ENCODE measurements around the gene UBQLN4.

DNA sequence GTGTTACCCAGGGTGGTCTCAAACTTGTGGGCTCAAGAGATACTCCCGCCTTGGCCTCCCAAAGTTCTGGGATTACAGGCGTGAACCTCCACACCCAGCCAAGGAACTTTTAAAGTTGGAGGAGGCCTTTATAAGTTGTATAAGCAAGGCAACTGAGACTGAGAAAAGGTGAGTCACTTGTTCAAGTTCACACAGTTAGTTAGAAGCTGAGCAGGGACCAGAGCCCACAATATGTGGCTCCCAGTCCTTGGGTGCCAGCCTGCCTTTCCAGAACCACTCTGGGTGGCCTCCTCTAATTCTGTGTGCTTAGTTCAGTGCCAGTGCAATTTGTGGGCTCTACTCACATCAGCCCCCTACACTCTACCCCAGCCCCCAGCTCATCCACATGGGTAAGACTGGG is 11.0 kb upstream of the UBQLN4 start:
- TF ChIP-seq, protein P1, sequence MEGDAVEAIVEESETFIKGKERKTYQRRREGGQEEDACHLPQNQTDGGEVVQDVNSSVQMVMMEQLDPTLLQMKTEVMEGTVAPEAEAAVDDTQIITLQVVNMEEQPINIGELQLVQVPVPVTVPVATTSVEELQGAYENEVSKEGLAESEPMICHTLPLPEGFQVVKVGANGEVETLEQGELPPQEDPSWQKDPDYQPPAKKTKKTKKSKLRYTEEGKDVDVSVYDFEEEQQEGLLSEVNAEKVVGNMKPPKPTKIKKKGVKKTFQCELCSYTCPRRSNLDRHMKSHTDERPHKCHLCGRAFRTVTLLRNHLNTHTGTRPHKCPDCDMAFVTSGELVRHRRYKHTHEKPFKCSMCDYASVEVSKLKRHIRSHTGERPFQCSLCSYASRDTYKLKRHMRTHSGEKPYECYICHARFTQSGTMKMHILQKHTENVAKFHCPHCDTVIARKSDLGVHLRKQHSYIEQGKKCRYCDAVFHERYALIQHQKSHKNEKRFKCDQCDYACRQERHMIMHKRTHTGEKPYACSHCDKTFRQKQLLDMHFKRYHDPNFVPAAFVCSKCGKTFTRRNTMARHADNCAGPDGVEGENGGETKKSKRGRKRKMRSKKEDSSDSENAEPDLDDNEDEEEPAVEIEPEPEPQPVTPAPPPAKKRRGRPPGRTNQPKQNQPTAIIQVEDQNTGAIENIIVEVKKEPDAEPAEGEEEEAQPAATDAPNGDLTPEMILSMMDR (conservative IDR thresholded peaks at IDR 0.05), result no peak
- no peak for TF ChIP-seq EZH2 (IDR thresholded peaks at IDR 0.05; ENCODE audit: low read depth)
